ENCODE data around the gene GLYATL1B.
"Not testable (repeated sequence)": the region's sequence is repeated elsewhere in the genome, so short reads cannot be mapped to it uniquely, and the experiment has no call there.

GLYATL1B gene

GRCh38 chr11:59062602-59063529, 23.2 kb upstream of the GLYATL1B start:
- CTCF ChIA-PET, result no interaction called here
- DNase-seq (ENCODE audit: low spot score), result no peak
- POLR2A ChIA-PET (ENCODE audit: low non-redundant PET), result no interaction called here
- no peak for TF ChIP-seq CTCF (conservative IDR thresholded peaks at IDR 0.05; ENCODE audit: low read depth)
- no peak overlapping the region for H3K27ac ChIP-seq

GRCh38 chr11:59063996-59064727, 21.9 kb upstream of the GLYATL1B start:
- POLR2A ChIA-PET (ENCODE audit: low non-redundant PET); H3K27ac ChIP-seq; DNase-seq (ENCODE audit: low spot score): not testable (repeated sequence)
- CTCF ChIA-PET, result interaction anchor here (0.6 kb wide), 1 partner anchor 548 kb away, joined by 3 read pairs; no protein-coding TSS in a partner anchor

- DNase-seq (ENCODE audit: low spot score), result no peak
- POLR2A ChIA-PET (ENCODE audit: low non-redundant PET), result no interaction called here
- no peak overlapping the region for H3K27ac ChIP-seq
- CTCF ChIA-PET, result no interaction called here
- no peak for TF ChIP-seq CTCF (conservative IDR thresholded peaks at IDR 0.05; ENCODE audit: low read depth)
Measured at GRCh38 chr11:59069087-59069486, 17.0 kb upstream of the GLYATL1B start.

DNA sequence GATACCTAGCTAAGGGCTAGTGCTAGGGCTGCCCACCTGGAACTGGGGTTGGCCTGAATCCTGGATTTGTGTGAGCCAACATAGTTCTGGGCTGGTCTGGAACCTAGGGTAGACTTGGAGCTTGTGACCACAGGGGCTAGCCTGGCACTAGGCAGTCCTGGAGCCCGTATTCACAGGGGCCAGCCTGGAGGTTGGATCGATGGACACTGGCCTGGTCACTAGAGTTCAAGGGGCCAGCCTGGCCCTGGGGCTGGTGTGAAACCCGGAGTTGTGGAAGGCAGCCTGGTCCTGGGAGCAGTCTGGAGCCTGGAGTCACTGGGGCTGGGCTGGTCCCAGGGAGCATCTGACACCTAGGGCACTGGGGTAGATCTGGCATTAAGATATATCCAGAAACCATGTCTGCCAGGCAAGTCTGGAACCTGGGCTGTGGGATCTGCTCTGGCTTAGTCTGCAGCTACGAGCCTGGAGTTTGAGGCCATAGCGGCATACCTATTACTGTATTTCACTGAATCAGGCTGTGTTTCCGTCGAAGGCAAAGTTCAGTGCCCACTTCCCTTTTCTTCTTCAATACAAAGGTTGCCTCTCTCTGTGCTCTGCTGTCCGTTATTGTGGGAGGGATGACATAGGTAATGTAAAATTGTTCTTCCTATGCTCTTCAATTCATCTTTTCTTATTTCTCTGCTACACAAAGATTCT, 9.1 kb upstream of the GLYATL1B start:
- no peak overlapping the region for H3K27ac ChIP-seq
- CTCF ChIA-PET, result interaction anchor here (0.6 to 0.9 kb wide), 2 partner anchors 30 to 404 kb away, joined by 3 read pairs; no protein-coding TSS in a partner anchor
- POLR2A ChIA-PET (ENCODE audit: low non-redundant PET), result no interaction called here
- TF ChIP-seq CTCF (conservative IDR thresholded peaks at IDR 0.05; ENCODE audit: low read depth), result no peak
- no peak for DNase-seq (ENCODE audit: low spot score)

GRCh38 chr11:59078435-59078834, 7.7 kb upstream of the GLYATL1B start:
- CTCF ChIA-PET, result no interaction called here
- DNase-seq (ENCODE audit: low spot score), result no peak
- no peak for TF ChIP-seq CTCF (conservative IDR thresholded peaks at IDR 0.05; ENCODE audit: low read depth)
- H3K27ac ChIP-seq, result no peak overlapping the region
- POLR2A ChIA-PET (ENCODE audit: low non-redundant PET), result no interaction called here

- DNase-seq (ENCODE audit: low spot score), result no peak
- ChIA-PET CTCF (interaction anchor here (0.8 kb wide), 1 partner anchor 53 kb away, joined by 3 read pairs; no protein-coding TSS in a partner anchor), POLR2A (ENCODE audit: low non-redundant PET) (no interaction called here)
- no peak overlapping the region for H3K27ac ChIP-seq
- TF ChIP-seq CTCF (conservative IDR thresholded peaks at IDR 0.05; ENCODE audit: low read depth), result no peak
Measured at GRCh38 chr11:59079086-59079485, 7.0 kb upstream of the GLYATL1B start.

DNA sequence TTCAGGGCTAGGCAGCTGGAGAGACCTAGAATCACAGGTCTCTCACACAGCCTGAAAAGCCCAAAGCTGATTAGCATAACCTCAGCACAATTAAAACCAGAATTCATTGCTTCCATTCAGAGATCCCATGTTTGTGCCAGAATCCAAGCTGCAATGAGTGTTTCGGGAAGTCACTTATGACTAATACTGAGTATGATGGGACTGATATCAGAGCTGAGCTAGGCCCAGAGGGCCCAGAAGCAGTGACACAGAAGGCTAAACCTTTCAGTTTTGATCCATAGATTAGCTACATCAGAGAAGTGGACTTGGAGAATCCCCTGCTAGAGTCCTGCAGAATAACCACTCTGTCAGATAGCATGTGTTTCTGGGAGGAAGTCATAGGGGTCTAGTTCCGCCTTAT, 5.7 kb upstream of the GLYATL1B start:
- H3K27ac ChIP-seq; DNase-seq (ENCODE audit: low spot score); POLR2A ChIA-PET (ENCODE audit: low non-redundant PET); CTCF ChIA-PET: not testable (repeated sequence)

DNA sequence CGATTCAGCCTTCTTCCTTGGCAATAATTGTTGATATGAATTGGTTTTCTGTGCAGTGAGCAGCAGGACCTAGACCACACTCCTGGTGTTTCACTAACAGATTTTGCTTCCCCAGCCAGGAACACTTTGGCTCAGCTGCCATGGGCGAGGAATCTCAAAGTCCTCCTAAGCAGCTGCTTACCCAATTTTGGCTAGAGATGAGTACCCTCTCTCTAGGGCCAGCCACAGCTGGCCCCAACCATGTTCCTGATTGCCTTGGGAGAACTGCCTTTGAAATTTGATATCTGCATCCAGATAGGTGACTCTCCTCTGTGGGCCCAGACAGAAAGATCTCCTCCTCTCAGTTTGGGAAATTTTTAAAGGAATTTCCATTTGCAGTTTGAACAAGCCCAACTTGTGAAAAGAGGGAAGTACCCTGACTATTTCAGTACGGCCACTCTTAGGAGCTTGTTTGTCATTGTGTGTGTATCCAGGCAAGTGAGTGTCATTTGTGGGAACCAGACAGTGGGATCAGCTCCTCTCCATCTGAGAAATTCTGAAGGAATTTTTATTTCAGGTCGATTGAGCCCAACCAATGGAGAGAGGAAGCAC, 4.6 kb upstream of the GLYATL1B start:
- DNase-seq (ENCODE audit: low spot score); POLR2A ChIA-PET (ENCODE audit: low non-redundant PET); H3K27ac ChIP-seq; CTCF ChIA-PET: not testable (repeated sequence)
